ENCODE data around the gene MDM2.

DNA sequence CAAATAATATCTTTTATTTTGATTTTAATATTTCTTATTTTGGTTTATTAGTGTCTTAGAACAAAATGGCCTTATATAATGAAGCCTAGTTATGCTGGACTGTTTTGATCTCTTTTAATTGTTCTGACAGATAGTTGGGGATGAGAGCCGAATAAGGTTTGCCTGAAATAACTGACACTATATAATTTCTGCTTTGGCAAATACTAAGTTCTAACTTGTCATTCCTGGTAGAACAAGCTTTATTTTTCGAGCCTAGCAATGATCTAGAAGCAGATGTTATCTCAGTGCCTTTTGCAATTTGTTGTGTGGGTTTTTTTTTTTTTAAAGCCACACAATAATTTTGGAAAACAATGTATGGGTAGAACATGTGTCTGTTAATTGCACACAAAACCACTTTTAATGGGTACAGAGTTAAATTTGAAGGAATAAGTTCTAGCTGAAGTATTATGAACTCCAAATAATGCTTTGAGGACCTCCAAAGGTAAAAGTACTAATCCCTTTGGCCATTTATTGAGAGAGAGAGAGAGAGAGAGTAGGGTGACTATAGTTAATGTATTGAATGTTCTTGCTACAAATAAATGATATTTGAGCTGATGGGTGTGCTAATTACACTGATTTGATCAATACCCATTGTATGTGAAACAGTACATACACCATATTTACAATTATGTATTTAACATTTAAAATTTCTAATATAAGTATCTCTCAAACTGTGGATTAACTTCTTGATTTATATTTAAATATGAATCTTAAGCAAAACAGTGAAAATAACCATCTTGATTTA, 35.0 kb downstream of the MDM2 start:
- TF ChIP-seq, protein P1, sequence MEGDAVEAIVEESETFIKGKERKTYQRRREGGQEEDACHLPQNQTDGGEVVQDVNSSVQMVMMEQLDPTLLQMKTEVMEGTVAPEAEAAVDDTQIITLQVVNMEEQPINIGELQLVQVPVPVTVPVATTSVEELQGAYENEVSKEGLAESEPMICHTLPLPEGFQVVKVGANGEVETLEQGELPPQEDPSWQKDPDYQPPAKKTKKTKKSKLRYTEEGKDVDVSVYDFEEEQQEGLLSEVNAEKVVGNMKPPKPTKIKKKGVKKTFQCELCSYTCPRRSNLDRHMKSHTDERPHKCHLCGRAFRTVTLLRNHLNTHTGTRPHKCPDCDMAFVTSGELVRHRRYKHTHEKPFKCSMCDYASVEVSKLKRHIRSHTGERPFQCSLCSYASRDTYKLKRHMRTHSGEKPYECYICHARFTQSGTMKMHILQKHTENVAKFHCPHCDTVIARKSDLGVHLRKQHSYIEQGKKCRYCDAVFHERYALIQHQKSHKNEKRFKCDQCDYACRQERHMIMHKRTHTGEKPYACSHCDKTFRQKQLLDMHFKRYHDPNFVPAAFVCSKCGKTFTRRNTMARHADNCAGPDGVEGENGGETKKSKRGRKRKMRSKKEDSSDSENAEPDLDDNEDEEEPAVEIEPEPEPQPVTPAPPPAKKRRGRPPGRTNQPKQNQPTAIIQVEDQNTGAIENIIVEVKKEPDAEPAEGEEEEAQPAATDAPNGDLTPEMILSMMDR (IDR thresholded peaks at IDR 0.05) = no peak
- no peak for TF ChIP-seq POLR2A (IDR thresholded peaks at IDR 0.05)

Data from uterus (tissue), 2 donors.